K562 (cell line): ENCODE data around the gene ASS1. TPM values are rescaled to one million over a fixed set of nuclear protein-coding genes. Genes with fewer than 3 reads are reported as not detected.

Experiments
- ATAC-seq: fragments of 200-7000 bp; cut with Tn5 transposase; 3 replicates; pipeline ENCODE4 v1.9.1; 2020; ENCODE audit warnings: moderate library complexity
- BruUV-seq: library from RNA; stranded (reverse); fragments of 400-500 nt; replicated peaks from 2 replicates; lab custom pipeline; 2021; lab: Mats Ljungman, UMichigan
- CTCF ChIA-PET: fragments of 300-600 bp; formaldehyde crosslinking; extraction: SDS; loops from one replicate; lab custom pipeline; 2021; ENCODE audit warnings: low intra/inter-chr PET ratio; lab: Yijun Ruan, JAX
- POLR2A ChIA-PET: fragments of 300-600, 350-650 bp; sonication (Branson Sonifier 250); formaldehyde crosslinking; extraction: SDS; loops from one replicate; lab custom pipeline; 2021; ENCODE audit warnings: antibody characterized with exemption, inconsistent platforms; lab: Yijun Ruan, JAX
- DNase-seq, 4 experiments: peaks; one replicate each; pipeline versions ENCODE4 v3.0.0 to v3.0.0-alpha.2; 2011 to 2018; ENCODE audit warnings: low spot score in 3 of 4, mixed read lengths in 3 of 4; ENCODE audit errors: extremely low read depth in 1 of 4
- FAIRE-seq: peaks from 2 replicates; lab custom pipeline; 2011; peaks lifted over from hg19 to GRCh38; lab: Jason Lieb, UNC
- H2AFZ ChIP-seq: 2 replicates; pipeline ENCODE4 v1.6.0; 2011; ENCODE audit warnings: low read depth, low read length, control low read depth, inconsistent platforms
- H3K27ac ChIP-seq: fragments of 200-600 bp; 3 replicates; pipeline ENCODE4 v1.8.0; 2011; ENCODE audit warnings: low read depth, mild to moderate bottlenecking, control low read depth, inconsistent platforms, low read length, moderate library complexity, mixed read lengths; ENCODE audit errors: extremely low read depth
- H3K27me3 ChIP-seq, 2 experiments: fragments of 300-600 bp in 1 of 2; 2 replicates in 1 of 2; 3 replicates in 1 of 2; pipeline versions ENCODE4 v1.6.0 to v1.8.0; 2011; ENCODE audit warnings: inconsistent platforms in 2 of 2, low read length in 2 of 2, mild to moderate bottlenecking in 1 of 2, mixed read lengths in 1 of 2, moderate library complexity in 1 of 2; ENCODE audit not compliant: control insufficient read depth in 2 of 2, insufficient read depth in 2 of 2
- H3K36me3 ChIP-seq: fragments of 300-600 bp; 3 replicates; pipeline ENCODE4 v1.8.0; 2011; ENCODE audit warnings: mild to moderate bottlenecking, low read length, inconsistent platforms; ENCODE audit not compliant: control insufficient read depth, insufficient read depth
- H3K4me1 ChIP-seq, 2 experiments: fragments of 200-600 bp in 1 of 2; replicated peaks in 1 of 2; 2 replicates in 1 of 2; 3 replicates in 1 of 2; pipeline versions ENCODE4 v1.5.1 to v1.8.0; 2011; ENCODE audit warnings: inconsistent platforms in 2 of 2, low read length in 2 of 2, mild to moderate bottlenecking in 1 of 2, mixed read lengths in 1 of 2, moderate library complexity in 1 of 2; ENCODE audit not compliant: control insufficient read depth in 2 of 2, insufficient read depth in 2 of 2
- H3K4me2 ChIP-seq: 2 replicates; pipeline ENCODE4 v1.6.1; 2011; ENCODE audit warnings: low read length, control low read depth, inconsistent platforms, mixed read lengths; ENCODE audit not compliant: insufficient read depth
- H3K4me3 ChIP-seq: fragments of 200-600 bp; sonication (generic), shearing (Covaris generic); 2 replicates; pipeline ENCODE4 v1.5.1; 2016; ENCODE audit warnings: control low read depth, inconsistent platforms
- H3K79me2 ChIP-seq: fragments of 200-600 bp; 3 replicates; pipeline ENCODE4 v1.8.0; 2011; ENCODE audit warnings: low read length, inconsistent platforms; ENCODE audit not compliant: control insufficient read depth, insufficient read depth
- H3K9ac ChIP-seq, 2 experiments: 2 replicates each; pipeline versions ENCODE4 v1.6.0 to v1.6.1; 2011; ENCODE audit warnings: low read depth in 2 of 2, low read length in 2 of 2, control low read depth in 1 of 2, inconsistent platforms in 1 of 2, mild to moderate bottlenecking in 1 of 2, mixed read lengths in 1 of 2; ENCODE audit not compliant: insufficient read depth in 1 of 2
- H3K9me1 ChIP-seq: one replicate; pipeline ENCODE4 v1.6.0; 2011; ENCODE audit warnings: inconsistent platforms, mild to moderate bottlenecking, low read length, moderate library complexity; ENCODE audit not compliant: control insufficient read depth, insufficient read depth
- H3K9me3 ChIP-seq: replicated peaks from 2 replicates; pipeline ENCODE4 v1.5.1; 2011; ENCODE audit warnings: low read depth, low read length, inconsistent platforms; ENCODE audit not compliant: control insufficient read depth, insufficient read depth
- H4K20me1 ChIP-seq: replicated peaks from 2 replicates; pipeline ENCODE4 v1.6.1; 2011; ENCODE audit warnings: low read length, inconsistent platforms, mixed read lengths; ENCODE audit not compliant: control insufficient read depth, insufficient read depth
- ADNP ChIP-seq: fragments of 200-800 bp; sonication (Bioruptor generic); IDR thresholded peaks from 2 replicates; pipeline ENCODE4 v1.6.1; 2016; ENCODE audit warnings: missing genetic modification characterization, missing compliant biosample characterization
- BCOR ChIP-seq: fragments of 450-650 bp; IDR thresholded peaks from 2 replicates; pipeline ENCODE4 v1.6.1; 2016
- CTCFL ChIP-seq: IDR thresholded peaks from 2 replicates; pipeline ENCODE4 v1.6.1; 2011; ENCODE audit warnings: borderline replicate concordance, low read depth, mild to moderate bottlenecking, moderate library complexity, low read length; ENCODE audit not compliant: insufficient read depth, poor library complexity, severe bottlenecking
- HMG20A ChIP-seq: fragments of 450-650 bp; formaldehyde crosslinking; conservative IDR thresholded peaks from 2 replicates; pipeline ENCODE4 v1.4.0; 2020; ENCODE audit warnings: mild to moderate bottlenecking, mixed read lengths
- KDM1A ChIP-seq, 2 experiments: fragments of 450-650 bp; IDR thresholded peaks; 2 replicates each; pipeline ENCODE4 v1.6.1; 2016; ENCODE audit warnings: mild to moderate bottlenecking in 2 of 2
- RBM14 ChIP-seq: fragments of 200-400 bp; formaldehyde crosslinking; IDR thresholded peaks from 2 replicates; pipeline ENCODE4 v1.6.1; 2018; ENCODE audit warnings: low read depth, mild to moderate bottlenecking, low read length, moderate library complexity, borderline replicate concordance; ENCODE audit not compliant: insufficient read depth
- RBM25 ChIP-seq: fragments of 200-400 bp; formaldehyde crosslinking; IDR thresholded peaks from 2 replicates; pipeline ENCODE4 v1.6.1; 2018; ENCODE audit warnings: low read length, low read depth, moderate library complexity; ENCODE audit not compliant: severe bottlenecking
- RCOR1 ChIP-seq, 2 experiments: IDR thresholded peaks; 2 replicates each; pipeline ENCODE4 v1.6.1; 2012; ENCODE audit warnings: low read depth in 2 of 2, low read length in 2 of 2, borderline replicate concordance in 1 of 2, improper control_type of control experiment in 1 of 2
- SMARCA5 ChIP-seq: fragments of 450-650 bp; IDR thresholded peaks from 2 replicates; pipeline ENCODE4 v1.6.1; 2016
- ZNF354B ChIP-seq: fragments of 250-450 bp; sonication (Bioruptor Pico); IDR thresholded peaks from 2 replicates; pipeline ENCODE4 v1.4.0; 2020
- WGBS: fragments of 100-300 bp; shearing (Covaris generic); methylation state at CpG from one replicate; pipeline ENCODE4 v1.1.6; 2016; ENCODE audit warnings: low coverage, mixed read lengths; ENCODE audit not compliant: insufficient coverage; ENCODE audit errors: missing lambda C conversion rate; 5-methylcytosine and 5-hydroxymethylcytosine counted together
- in situ Hi-C: fragments of 300-500 bp; cut with MboI; formaldehyde crosslinking; loops from 4 replicates; pipeline ENCODE4 v1.15.0; 2018; ENCODE audit warnings: inconsistent platforms, mixed read lengths
- intact Hi-C: fragments of 100-400 bp; cut with micrococcal nuclease; formaldehyde crosslinking; loops from 2 replicates; pipeline ENCODE4 v1.14.2; 2022
- polyA plus RNA-seq, 8 experiments: library from polyadenylated mRNA; depleted of rRNA in 4 of 8; stranded (reverse) in 5 of 8; unstranded in 3 of 8; fragments of >200 nt; fragmentation: Nextera tagmentation in 2 of 8; fragmentation: Illumina TruSeq in 1 of 8; extraction: Ambion mirVana in 2 of 8; extraction: Trizol in 1 of 8; gene quantifications; 2 replicates each; pipeline versions ENCODE4 v1.2.1 to v1.2.3, GENCODE V29; 2011 to 2014; ENCODE audit warnings: inconsistent platforms in 1 of 8, missing spikeins in 1 of 8
- total RNA-seq, 7 experiments: library from RNA; depleted of rRNA in 6 of 7; stranded (reverse); fragments of >200 nt in 6 of 7; fragmentation: Illumina TruSeq in 2 of 7; extraction: Trizol in 2 of 7; gene quantifications; 2 replicates each; pipeline versions ENCODE4 v1.2.1 to v1.2.3, GENCODE V29; 2011 to 2021; ENCODE audit warnings: low replicate concordance in 1 of 7

The ASS1 gene
- total and polyA plus RNA-seq, 9 of the 15 experiments (the other 6 are each of a cell fraction or from before 2014, with no cell fraction given) = 1.5 to 5.7 (median 3.7) TPM

GRCh38 chr9:130521715-130522114, 77.0 kb downstream of the ASS1 start:
- H4K20me1 ChIP-seq = no peaks in the 10 kb centered on the region
- H3K27me3 ChIP-seq = no peaks in the 10 kb centered on the region
- intact Hi-C loops = no loop called here
- in situ Hi-C loops = no loop called here
- FAIRE-seq (no peak), DNase-seq (no peak), ATAC-seq (no peak)
- H3K9me1 ChIP-seq = no peaks in the 10 kb centered on the region
- no TSS peak for BruUV-seq
- CTCF ChIA-PET = no interaction called here
- no peak overlapping the region for H3K4me2 ChIP-seq
- peaks cover 0 to 24% of the 10 kb centered on the region in 2 experiments; a peak in 3 of 5 replicates for H3K4me1 ChIP-seq
- H3K9ac ChIP-seq = no peak overlapping the region
- no peak overlapping the region for H2AFZ ChIP-seq
- POLR2A ChIA-PET = no interaction called here
- TF ChIP-seq HMG20A (CRISPR knock-in tag) = no peak
- TF ChIP-seq BCOR = peak; percentile 89
- TF ChIP-seq SMARCA5 = peak; percentile 49; the same call in 1 of the 2 replicates
- peak; percentile 60; the same call in 1 of the 2 replicates for TF ChIP-seq ADNP (tag)
- no peak for TF ChIP-seq ZNF354B (CRISPR knock-in tag)
- TF ChIP-seq RCOR1 (IDR thresholded peaks at IDR 0.05; ENCODE audit: borderline replicate concordance in 1 of 2, low read depth in 2 of 2, low read length in 2 of 2) = 0 out of 4 replicates have a peak, but pooled peaks of 1 of the 2 experiments have one; percentile 10
- peak; percentile 85 for TF ChIP-seq RBM25
- peak; percentile 20 to 26; a peak in 1 of 4 replicates for TF ChIP-seq KDM1A (IDR thresholded peaks at IDR 0.05)
- TF ChIP-seq RBM14 = no peak
- TF ChIP-seq CTCFL = no peak
- H3K27ac ChIP-seq = no peak overlapping the region
- WGBS = 68% methylated on average over 5 of the region's 5 CpGs
- no peaks in the 10 kb centered on the region for H3K79me2 ChIP-seq
- H3K9me3 ChIP-seq = no peaks in the 10 kb centered on the region
- no peaks in the 10 kb centered on the region for H3K36me3 ChIP-seq
- H3K4me3 ChIP-seq = no peak overlapping the region
